Thoracic aorta (tissue), 2 donors: ENCODE measurements around the gene SEPTIN10. TPM values are rescaled to one million over a fixed set of nuclear protein-coding genes. Genes with fewer than 3 reads are reported as not detected.
"Not testable (repeated sequence)": the region's sequence is repeated elsewhere in the genome, so short reads cannot be mapped to it uniquely, and the experiment has no call there.

Source experiments
- ATAC-seq: fragments of 150-250 bp; one replicate; pipeline ENCODE4 v1.8.0; 2017; ENCODE audit warnings: low read depth; ENCODE audit not compliant: insufficient number of reproducible peaks, low FRiP score
- DNase-seq: peaks from one replicate; pipeline ENCODE4 v3.0.0-alpha.2; 2020; ENCODE audit warnings: low spot score
- H3K27ac ChIP-seq, 2 donors: fragments of 200-600 bp; sonication (generic); 1 replicate in 1 of 2; 2 replicates in 1 of 2; pipeline ENCODE4 v1.5.1; 2016; ENCODE audit warnings: mild to moderate bottlenecking in 2 of 2, moderate library complexity in 2 of 2
- H3K27me3 ChIP-seq: fragments of 200-600 bp; sonication (generic); replicated peaks from 2 replicates; pipeline ENCODE4 v1.6.0; 2016; ENCODE audit warnings: mild to moderate bottlenecking; ENCODE audit not compliant: insufficient read depth
- H3K36me3 ChIP-seq: fragments of 200-600 bp; sonication (generic); one replicate; pipeline ENCODE4 v1.5.1; 2016
- H3K4me1 ChIP-seq, 2 donors: fragments of 200-600 bp; sonication (generic); 1 replicate in 1 of 2; 2 replicates in 1 of 2; pipeline versions ENCODE4 v1.5.1 to v1.6.0; 2016; ENCODE audit warnings: low read depth in 2 of 2, mild to moderate bottlenecking in 1 of 2; ENCODE audit not compliant: control insufficient read depth in 1 of 2
- H3K4me3 ChIP-seq: fragments of 200-600 bp; sonication (generic); 2 replicates; pipeline ENCODE4 v1.5.1; 2016; ENCODE audit warnings: mild to moderate bottlenecking
- H3K9me3 ChIP-seq: fragments of 200-600 bp; sonication (generic); 2 replicates; pipeline ENCODE4 v1.5.1; 2016
- CTCF ChIP-seq: fragments of 200-600 bp; sonication (generic); IDR thresholded peaks from one replicate; pipeline ENCODE4 v1.5.1; 2019; ENCODE audit warnings: antibody characterized with exemption
- total RNA-seq, 2 donors: library from RNA; depleted of rRNA; stranded (reverse); fragments of >200 nt; gene quantifications; one replicate each; pipeline versions ENCODE4 v1.1.0 to v1.2.3, GENCODE V29; 2016

The SEPTIN10 gene
- total RNA-seq, 2 donors from 2014 or later, result 80.0 to 106 TPM

DNA sequence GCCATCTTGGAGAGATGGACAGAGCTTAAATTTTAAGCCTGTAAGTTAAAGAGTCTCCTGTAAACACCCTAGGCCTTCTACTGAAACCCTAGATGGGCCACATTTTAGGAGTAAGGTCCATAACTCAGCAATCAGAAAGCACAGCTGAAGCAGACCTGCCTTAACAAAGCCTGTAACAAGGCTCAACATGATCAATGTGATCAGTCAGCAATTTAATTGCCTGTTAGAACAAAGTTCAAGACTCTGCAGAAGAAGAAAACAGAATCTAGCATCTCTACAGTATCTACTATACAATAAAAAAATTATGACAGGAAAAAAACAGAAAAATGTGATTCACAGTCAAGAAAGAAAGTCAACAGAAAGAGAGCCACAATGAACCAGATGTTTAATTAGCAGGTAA, 27.1 kb downstream of the SEPTIN10 start:
- no peak for DNase-seq
- H3K4me1 ChIP-seq, result peaks cover 0 to 7% of the 10 kb centered on the region in 2 donors
- no peak for ATAC-seq
- TF ChIP-seq CTCF, result no peak
- peaks cover 5% of the 10 kb centered on the region for H3K36me3 ChIP-seq
- no peak overlapping the region for H3K27ac ChIP-seq
- no peaks in the 10 kb centered on the region for H3K9me3 ChIP-seq
- no peaks in the 10 kb centered on the region for H3K27me3 ChIP-seq
- no peak overlapping the region for H3K4me3 ChIP-seq

- H3K36me3 ChIP-seq, result peaks cover 5% of the 10 kb centered on the region
- H3K4me3 ChIP-seq, result no peak overlapping the region
- ATAC-seq (no peak), DNase-seq (no peak)
- no peak overlapping the region for H3K27ac ChIP-seq
- TF ChIP-seq CTCF, result no peak
- no peaks in the 10 kb centered on the region for H3K27me3 ChIP-seq
- H3K4me1 ChIP-seq, result peaks cover 0 to 7% of the 10 kb centered on the region in 2 donors
- H3K9me3 ChIP-seq, result no peaks in the 10 kb centered on the region
These were observed 30.6 kb downstream of the SEPTIN10 start for GRCh38 chr2:109582928-109583895.

GRCh38 chr2:109577630-109578029, 36.1 kb downstream of the SEPTIN10 start:
- not testable (repeated sequence) for H3K4me3 ChIP-seq, H3K27ac ChIP-seq, H3K4me1 ChIP-seq, ATAC-seq, H3K36me3 ChIP-seq, H3K27me3 ChIP-seq, DNase-seq, H3K9me3 ChIP-seq

- Histone ChIP-seq H3K9me3 (no peaks in the 10 kb centered on the region), H3K36me3 (peaks cover 6% of the 10 kb centered on the region), H3K4me3 (no peak overlapping the region), H3K27me3 (no peaks in the 10 kb centered on the region), H3K4me1 (no peaks in the 10 kb centered on the region), H3K27ac (no peak overlapping the region)
- no peak for DNase-seq
- no peak for TF ChIP-seq CTCF
- ATAC-seq, result no peak
These were observed 38.4 kb downstream of the SEPTIN10 start for GRCh38 chr2:109575373-109575772.

DNA sequence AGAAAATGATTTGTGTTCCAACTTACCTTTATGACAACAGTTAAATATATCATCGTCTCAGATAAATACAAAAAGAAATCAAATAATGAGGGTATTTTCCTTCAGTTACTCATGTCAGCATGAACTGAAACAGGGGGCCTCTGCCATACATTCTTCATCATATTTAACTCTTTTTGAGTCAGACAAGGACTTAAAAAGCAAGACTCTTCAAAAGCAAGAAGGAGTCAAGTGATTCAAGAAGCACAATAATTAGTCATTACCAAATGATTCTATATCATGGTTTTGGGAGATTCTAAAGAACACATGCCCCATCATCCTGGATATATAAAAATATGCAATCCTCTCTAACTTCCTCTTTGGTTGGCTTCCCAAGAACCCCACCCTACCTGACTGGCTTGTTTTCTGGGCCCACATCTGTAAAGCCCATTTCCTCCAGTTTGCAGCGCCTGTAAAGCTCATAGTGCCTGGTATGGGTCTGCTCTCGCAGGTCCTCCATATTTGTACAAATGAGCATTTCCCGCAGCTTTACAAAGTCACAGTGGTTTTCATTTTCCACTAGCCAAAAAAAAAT, 49.7 kb downstream of the SEPTIN10 start:
- ATAC-seq, result no peak
- Histone ChIP-seq H3K36me3 (peaks cover 5% of the 10 kb centered on the region), H3K4me3 (no peak overlapping the region), H3K27ac (no peak overlapping the region), H3K9me3 (no peaks in the 10 kb centered on the region), H3K4me1 (peaks cover 0 to 6% of the 10 kb centered on the region in 2 donors), H3K27me3 (no peaks in the 10 kb centered on the region)
- TF ChIP-seq CTCF, result no peak
- DNase-seq, result no peak
